Islet of Langerhans (tissue), 1 donor: ENCODE data around the gene MYBPHL.

Source experiments
- FAIRE-seq: peaks from one replicate; lab custom pipeline; 2011; peaks lifted over from hg19 to GRCh38; lab: Jason Lieb, UNC

MYBPHL gene

DNA sequence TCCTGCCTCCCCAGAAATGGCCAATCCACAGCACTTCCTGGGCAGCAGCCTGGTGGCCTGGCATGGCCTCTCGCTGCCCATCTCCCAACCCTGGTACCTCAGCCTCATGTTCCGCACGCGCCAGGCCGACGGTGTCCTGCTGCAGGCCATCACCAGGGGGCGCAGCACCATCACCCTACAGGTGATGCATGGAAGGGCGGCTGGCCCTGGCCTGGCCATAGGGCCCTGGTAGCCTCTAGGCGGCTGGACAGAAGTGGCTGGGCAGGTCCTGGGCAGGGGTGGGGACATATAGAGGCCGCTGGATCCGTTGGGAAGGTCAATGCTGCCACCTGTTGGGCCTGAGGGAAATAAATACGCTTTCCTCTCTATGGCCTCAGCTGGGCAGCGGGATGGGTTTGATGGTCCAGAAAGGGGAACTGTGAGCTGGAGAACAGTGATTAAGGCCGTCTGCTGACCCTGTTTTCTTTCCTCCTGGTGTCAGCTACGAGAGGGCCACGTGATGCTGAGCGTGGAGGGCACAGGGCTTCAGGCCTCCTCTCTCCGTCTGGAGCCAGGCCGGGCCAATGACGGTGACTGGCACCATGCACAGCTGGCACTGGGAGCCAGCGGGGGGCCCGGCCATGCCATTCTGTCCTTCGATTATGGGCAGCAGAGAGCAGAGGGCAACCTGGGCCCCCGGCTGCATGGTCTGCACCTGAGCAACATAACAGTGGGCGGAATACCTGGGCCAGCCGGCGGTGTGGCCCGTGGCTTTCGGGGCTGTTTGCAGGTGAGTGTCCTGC is 43.0 kb downstream of the MYBPHL start:
- FAIRE-seq: no peak

DNA sequence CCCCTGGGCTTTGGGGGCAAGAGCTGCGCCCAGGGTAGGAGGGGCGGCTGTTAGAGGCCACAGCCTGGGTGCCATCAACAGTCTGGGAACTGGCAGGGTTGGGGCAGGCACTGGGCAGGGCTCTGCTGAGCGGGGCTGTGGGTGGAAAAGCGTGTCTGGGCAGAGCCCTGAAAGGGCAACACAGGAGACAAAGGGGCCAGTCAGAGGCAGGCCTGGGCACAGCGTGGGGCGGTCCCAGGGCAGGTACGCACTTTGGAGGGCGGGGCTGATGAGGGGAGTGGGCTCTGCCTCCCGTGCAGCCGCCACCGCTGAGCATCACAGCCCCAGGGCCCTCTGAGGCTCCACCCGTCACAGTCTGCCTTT is 43.6 kb downstream of the MYBPHL start:
- no peak for FAIRE-seq

DNA sequence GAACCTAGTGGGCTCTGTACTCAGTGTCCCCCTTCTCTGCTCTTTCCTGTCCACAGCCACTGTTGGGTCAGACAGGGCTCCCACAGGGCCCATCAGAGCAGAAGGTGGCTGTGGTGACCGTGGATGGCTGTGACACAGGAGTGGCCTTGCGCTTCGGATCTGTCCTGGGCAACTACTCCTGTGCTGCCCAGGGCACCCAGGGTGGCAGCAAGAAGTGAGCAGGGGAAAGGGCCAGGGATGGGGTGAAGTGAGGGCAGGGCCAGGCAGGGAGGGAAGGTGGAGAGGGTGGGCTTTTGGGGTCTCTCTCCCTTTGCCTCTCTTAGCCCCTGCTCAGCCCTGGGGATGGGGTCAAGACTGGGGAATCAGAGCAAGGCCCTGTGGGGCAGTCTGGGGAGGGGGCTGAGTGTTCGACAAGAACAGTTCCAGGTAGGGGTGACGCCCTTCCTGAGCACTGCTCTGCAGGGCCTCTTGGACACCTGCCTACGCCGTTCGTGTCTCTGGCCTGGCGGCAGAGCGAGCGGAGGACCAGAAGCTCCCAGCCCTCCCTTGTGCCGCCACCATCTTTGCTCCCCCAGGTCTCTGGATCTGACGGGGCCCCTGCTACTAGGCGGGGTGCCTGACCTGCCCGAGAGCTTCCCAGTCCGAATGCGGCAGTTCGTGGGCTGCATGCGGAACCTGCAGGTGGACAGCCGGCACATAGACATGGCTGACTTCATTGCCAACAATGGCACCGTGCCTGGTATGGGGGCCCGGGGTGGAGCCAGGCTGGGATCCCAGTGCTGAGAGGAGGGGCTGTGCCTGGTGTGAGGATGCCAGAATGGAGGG is 44.4 kb downstream of the MYBPHL start:
- no peak for FAIRE-seq

DNA sequence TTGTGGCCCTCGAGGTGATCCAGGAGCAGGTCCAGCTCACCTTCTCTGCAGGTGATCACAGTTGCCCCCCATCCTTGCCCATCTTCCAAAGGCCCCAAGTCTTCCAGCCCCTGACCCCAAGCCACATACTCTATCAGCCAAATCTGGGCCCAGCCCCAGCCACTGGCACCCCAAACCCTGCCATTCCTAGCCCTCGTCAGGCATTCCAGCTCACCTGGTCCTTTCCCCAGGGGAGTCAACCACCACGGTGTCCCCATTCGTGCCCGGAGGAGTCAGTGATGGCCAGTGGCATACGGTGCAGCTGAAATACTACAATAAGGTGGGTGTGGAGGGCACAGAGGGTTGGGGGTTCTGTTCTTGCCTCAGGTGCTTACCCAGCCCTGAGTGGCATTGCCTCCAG is 45.2 kb downstream of the MYBPHL start:
- FAIRE-seq: no peak

DNA sequence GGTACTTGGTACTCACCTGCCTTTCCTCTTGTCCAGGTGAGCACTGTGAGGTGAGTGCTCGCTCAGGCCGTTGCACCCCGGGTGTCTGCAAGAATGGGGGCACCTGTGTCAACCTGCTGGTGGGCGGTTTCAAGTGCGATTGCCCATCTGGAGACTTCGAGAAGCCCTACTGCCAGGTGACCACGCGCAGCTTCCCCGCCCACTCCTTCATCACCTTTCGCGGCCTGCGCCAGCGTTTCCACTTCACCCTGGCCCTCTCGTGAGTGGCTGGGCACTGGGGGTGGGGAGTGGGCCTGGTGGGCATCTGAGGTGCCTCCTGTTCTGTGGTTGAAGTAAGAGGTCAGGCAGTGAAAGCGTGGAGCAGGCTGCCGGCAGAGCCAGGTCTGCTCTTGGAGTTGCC is 45.8 kb downstream of the MYBPHL start:
- no peak for FAIRE-seq

DNA sequence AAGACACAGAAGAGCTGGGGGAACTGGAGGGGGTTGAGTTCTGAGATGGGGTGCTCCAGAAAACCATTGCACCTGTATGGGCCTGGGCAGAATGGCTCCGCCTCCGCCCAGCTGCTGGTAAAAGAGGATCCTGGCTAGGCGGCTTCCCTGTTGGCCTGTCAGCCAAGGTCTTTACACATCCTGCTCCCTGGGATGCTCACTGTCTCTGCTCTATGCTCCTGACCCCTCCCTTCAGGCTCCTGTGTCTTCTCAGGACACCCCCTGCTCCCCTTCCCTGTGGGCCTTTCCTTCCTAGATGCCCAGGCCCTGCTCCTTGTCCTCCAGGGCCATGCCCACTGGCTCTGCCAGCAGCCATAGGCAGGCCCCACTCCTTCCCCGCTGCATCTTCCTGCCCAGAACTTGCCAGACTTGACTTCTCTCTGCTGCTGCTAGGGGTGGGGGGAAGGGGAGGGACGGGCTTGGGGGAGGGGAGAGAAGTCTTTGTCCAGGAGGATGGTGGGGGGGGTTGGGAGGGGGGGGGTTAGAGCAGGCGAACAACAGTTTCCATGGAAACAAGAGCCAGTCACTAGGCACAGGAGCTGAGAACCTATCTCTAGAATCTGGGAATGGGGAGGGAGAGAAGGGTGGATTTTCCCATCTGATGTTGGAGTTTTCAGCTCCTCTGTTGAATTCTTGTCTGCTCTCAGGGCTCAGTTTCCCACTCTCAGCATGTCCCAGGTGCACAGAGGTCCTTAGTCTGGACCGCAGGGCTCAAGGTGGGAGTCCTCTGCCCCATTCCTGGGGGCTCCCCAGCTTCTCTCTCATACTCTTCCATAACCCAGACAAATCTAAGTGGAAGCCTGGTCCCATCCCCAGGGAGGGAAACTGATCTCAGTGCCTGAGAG is 46.9 kb downstream of the MYBPHL start:
- no peak for FAIRE-seq

DNA sequence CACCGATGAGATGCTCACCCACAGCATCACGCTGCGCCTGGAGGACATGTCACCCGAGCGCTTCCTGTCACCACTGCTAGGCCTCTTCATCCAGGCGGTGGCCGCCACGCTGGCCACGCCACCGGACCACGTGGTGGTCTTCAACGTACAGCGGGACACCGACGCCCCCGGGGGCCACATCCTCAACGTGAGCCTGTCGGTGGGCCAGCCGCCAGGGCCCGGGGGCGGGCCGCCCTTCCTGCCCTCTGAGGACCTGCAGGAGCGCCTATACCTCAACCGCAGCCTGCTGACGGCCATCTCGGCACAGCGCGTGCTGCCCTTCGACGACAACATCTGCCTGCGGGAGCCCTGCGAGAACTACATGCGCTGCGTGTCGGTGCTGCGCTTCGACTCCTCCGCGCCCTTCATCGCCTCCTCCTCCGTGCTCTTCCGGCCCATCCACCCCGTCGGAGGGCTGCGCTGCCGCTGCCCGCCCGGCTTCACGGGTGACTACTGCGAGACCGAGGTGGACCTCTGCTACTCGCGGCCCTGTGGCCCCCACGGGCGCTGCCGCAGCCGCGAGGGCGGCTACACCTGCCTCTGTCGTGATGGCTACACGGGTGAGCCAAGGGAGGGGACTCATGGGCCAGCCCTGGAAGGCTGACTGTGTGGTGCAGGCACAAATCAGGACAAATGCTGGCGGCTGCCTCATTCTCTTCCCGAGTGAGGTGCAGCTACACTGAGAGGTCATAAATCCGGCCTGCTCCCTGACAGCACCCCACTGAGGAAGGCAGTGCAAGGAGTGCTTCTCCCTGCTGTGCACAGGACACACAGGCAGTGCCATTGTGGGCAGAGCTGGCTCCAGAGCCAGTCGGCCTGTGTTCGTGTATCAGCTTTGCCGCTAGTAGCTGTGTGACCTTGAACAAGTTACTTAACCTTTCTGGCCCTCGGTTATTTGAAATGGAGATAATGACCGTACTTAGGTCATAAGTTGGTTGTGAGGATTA is 48.0 kb downstream of the MYBPHL start:
- no peak for FAIRE-seq

DNA sequence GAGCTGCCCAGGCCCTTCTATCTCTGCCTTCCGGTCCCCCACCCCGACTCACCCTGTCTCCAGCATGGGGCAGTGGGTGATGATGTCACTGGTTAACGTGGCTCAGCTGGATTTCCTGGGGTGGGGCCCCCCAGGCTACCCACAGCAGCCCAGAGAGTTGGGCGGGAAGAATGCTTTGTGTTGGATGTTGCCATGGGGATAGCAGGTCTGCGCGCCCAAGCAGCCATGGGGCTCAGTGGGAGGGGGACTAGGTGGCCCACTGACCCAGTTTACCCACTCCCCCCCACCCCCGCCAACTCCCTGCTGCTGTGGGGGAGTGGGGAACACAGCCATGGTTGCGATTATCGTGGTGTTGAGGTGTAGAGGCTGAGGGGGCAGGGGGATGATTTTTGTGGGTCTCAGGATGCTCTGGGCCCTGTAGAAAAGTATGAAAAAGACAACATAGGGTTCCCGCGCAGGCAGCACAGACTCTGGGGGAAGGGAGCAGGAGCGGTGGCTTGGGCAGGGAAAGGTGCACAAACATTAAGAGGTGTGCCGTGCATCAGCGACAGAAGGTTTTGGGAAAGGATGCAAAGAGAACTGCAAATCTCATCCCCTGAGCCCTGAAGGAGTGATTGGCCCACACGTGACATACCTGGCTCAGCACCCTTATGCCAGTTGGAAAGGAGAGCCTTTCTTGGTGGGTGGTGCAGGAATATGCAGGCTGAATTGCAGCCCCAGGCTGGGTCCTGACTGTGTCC is 49.0 kb downstream of the MYBPHL start:
- FAIRE-seq: no peak

DNA sequence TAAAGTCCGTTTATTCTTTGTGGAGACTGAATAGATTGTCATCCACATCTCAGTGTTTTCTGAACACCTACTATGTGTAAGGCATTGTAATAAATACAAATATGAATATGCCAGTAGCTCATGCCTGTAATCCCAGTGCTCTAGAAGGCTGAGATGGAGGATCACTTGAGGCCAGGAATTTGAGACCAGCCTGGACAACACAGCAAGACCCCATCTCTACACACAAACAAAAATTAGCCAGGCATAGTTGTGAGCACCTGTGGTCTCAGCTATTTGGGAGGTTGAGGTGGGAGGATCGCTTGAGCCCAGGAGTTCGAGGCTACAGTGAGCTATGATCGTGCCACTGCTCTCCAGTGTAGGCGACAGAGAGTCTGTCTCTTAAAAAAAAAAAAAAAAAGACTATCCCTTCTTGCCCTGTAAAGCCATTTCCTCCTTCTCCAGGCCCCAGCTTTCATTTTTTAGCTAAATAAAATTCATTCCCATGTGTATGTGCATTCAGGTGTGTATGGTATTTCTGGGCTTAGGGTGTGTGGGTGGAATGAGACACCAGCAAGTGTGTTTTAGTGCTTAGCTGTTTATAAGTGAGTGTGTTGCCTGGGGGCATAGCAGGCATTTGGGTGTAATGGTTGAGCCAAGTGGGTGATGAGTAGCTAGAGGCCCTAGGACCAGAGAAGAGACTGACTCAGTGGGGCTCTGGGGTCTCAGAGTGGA is 49.7 kb downstream of the MYBPHL start:
- FAIRE-seq: no peak

DNA sequence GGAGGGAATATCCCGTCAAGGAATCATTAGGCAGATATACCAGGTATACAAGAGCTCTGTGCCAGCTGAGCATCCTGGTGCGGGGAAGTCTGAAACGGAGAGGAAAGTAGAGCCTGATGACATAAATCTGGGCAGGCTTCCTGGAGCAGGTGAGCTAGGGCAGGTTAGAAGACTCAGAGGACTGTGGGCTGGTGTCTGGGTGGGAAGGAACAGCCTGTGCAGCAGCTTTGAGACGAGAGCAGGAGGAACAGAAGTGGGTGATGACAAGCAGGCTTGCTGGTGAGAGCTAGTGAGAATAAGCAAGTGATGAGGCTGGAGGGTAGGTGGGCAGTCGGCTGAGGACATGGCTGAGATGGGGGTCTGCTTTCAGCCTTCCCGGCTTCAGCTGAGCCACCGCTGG is 50.7 kb downstream of the MYBPHL start:
- no peak for FAIRE-seq

DNA sequence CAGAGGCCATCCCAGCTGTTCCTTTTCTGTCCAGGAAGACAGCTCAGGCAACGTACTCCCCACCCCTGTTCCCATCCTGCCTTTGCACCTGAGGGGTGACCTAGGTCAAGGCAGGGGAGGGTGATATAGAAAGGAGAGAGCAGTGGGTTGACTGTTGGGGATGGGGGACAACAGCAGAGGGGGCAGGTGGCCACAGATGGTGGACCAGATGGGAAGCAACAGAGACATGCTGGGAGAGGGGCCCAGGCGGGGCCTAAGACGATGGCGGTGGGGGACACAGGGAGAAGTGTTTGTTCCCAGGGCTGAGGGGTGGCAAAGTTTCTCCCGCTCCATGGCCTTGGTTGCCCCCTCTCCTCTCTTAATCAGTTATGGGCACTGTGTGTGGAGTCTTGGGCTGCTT is 51.1 kb downstream of the MYBPHL start:
- FAIRE-seq: no peak

DNA sequence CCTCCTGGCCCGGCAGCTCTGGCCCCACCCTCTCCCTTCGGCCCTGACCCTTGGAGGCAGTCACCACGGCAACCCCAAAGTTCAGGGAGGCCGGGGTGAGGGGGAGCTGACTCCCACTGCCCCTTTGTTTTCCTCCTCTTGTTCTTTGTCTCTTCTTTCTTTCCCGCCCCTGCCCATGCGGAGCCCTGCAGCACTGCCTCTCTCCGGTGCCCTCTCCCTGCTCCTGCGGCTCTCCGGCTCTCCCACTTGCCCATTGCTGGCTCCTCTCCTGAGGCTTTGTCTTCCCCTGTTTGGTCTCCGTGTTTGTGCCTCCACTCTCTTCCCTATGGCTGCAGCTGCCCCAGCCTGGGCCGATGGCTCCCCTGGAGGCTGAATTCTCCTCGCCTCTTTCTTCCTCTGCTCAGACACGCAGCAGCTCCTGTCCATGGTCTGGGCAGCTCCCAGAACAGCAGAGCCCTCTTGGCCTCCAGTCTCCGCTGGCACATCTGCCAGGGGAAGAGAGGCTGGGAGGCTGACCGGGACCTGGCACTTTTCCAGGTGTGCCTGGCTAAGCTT is 51.6 kb downstream of the MYBPHL start:
- no peak for FAIRE-seq

DNA sequence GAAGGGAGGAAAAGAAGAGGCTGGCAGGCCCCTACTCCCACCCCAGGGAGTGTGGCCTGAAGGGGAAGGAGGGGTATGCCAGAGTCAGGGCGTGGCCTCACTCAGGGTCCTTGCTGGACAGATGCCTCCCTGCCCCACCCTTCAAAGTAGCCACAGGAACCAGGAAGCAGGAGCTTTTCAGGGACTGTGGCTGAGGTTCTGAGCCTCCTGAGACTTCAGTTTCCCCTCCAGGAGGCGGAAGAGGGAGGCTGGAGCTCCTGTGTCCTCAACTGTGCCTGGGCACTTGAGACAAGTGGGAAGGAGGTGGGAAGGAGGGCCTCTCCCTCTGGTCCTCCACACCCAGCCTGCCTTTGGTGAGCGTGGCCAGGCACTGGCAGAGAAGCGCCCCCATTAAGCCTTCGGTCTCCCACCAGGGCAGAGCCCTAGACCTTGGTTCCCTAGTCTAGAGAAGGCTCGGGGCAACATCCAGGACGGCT is 52.2 kb downstream of the MYBPHL start:
- FAIRE-seq: no peak

DNA sequence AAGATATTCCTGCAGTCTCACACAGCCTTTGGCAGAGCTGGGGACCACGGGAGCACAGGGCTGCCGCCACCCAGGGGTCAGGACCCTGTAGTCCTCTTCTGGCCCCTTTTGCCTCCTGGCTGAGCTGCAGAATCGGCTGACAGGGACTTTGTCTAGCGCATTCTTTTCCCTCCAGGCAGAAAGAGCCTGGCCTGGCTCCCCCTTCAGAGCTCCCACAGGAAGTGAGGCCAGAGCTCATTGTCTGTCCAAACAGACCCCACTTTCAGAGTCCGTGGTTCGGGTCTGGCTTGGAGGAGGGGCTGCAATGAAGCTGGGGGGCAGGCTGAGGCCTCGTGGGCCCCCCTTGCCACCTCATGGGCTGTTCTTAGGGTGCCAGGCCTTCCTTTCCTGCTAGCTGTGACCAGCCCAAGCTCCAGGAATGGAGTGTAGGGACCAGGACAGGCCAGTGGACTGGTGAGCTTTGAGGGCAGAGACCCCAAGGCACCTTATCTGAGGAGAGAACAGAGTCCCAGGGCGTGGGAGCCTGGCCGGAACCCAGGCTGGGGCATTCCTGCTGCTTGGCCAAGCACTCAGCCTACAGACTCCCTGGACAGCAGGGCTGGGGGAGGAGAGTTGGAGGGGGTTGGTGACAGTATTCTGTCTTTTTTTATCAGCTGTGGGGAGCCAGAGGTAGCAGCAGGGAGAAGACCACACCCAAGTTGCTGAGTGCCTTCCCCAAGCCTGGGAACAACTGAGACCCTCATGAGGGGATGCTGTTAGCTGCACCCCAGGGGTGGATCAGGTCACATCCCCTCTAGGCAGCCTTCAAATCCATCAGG is 52.8 kb downstream of the MYBPHL start:
- no peak for FAIRE-seq

DNA sequence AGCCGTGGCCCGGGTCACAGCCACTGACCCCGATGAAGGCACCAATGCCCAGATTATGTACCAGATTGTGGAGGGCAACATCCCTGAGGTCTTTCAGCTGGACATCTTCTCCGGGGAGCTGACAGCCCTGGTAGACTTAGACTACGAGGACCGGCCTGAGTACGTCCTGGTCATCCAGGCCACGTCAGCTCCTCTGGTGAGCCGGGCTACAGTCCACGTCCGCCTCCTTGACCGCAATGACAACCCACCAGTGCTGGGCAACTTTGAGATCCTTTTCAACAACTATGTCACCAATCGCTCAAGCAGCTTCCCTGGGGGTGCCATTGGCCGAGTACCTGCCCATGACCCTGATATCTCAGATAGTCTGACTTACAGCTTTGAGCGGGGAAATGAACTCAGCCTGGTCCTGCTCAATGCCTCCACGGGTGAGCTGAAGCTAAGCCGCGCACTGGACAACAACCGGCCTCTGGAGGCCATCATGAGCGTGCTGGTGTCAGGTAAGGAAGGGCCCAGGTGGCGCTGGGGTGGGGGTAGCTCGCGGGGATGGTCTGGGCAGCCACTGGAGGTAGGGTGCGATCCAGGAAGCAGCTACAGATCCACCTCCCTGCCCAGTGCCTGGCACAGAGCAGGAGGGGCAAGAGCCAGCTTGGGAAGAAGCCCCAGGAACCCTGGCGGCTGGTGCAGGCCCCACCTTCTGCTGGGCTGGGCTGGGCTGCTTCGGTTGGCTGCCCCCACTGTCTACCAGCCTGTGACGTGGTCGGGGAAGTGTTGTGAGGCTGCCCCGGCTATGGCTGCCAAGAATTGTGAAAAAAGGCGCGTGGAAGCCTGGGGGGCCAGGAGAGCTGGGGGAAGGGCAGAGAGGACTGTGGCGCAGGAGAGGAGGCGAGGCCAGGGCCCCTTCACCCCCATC is 53.7 kb downstream of the MYBPHL start:
- no peak for FAIRE-seq

DNA sequence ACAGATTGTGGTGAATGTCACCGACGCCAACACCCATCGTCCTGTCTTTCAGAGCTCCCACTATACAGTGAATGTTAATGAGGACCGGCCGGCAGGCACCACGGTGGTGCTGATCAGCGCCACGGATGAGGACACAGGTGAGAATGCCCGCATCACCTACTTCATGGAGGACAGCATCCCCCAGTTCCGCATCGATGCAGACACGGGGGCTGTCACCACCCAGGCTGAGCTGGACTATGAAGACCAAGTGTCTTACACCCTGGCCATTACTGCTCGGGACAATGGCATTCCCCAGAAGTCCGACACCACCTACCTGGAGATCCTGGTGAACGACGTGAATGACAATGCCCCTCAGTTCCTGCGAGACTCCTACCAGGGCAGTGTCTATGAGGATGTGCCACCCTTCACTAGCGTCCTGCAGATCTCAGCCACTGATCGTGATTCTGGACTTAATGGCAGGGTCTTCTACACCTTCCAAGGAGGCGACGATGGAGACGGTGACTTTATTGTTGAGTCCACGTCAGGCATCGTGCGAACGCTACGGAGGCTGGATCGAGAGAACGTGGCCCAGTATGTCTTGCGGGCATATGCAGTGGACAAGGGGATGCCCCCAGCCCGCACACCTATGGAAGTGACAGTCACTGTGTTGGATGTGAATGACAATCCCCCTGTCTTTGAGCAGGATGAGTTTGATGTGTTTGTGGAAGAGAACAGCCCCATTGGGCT is 54.5 kb downstream of the MYBPHL start:
- FAIRE-seq: no peak
